GM18870 (cell line): ENCODE data around the gene RGS17.
"Not testable (repeated sequence)": the region's sequence is repeated elsewhere in the genome, so short reads cannot be mapped to it uniquely, and the experiment has no call there.

Source experiments
- ATAC-seq: cut with Tn5 transposase; IDR thresholded peaks from one replicate; pipeline ENCODE4 v1.9.1; 2021; ENCODE audit warnings: moderate library complexity; ENCODE audit not compliant: unreplicated experiment

RGS17 gene

GRCh38 chr6:153043719-153044118 lies 87.4 kb downstream of the RGS17 start:
- ATAC-seq = no peak

GRCh38 chr6:153038378-153039057 lies 92.6 kb downstream of the RGS17 start:
- no peak for ATAC-seq

GRCh38 chr6:153034139-153034538 lies 96.9 kb downstream of the RGS17 start:
- ATAC-seq = no peak

- ATAC-seq = peak; percentile 49
Observed at GRCh38 chr6:153032255-153032882, 98.7 kb downstream of the RGS17 start.

GRCh38 chr6:153031335-153031955 lies 99.6 kb downstream of the RGS17 start:
- no peak for ATAC-seq

- ATAC-seq = no peak
Observed at GRCh38 chr6:153028963-153029362, 102.1 kb downstream of the RGS17 start.

GRCh38 chr6:153028286-153028685 lies 102.8 kb downstream of the RGS17 start:
- no peak for ATAC-seq

- ATAC-seq = no peak
Observed at GRCh38 chr6:153027480-153027879, 103.6 kb downstream of the RGS17 start.

- no peak for ATAC-seq
Observed at GRCh38 chr6:153024709-153025017, 106.4 kb downstream of the RGS17 start.

GRCh38 chr6:153023977-153024708 lies 106.9 kb downstream of the RGS17 start:
- peak; percentile 98 for ATAC-seq

- ATAC-seq = no peak
Observed at GRCh38 chr6:153018355-153018754, 112.7 kb downstream of the RGS17 start.

GRCh38 chr6:153016846-153017245 lies 114.2 kb downstream of the RGS17 start:
- no peak for ATAC-seq

- ATAC-seq = no peak
Observed at GRCh38 chr6:153015094-153015640, 115.9 kb downstream of the RGS17 start.

GRCh38 chr6:153013438-153013837 lies 117.6 kb downstream of the RGS17 start:
- ATAC-seq = no peak

GRCh38 chr6:153012856-153013255 lies 118.2 kb downstream of the RGS17 start:
- ATAC-seq = no peak

- no peak for ATAC-seq
Observed at GRCh38 chr6:153003366-153003690, 127.8 kb downstream of the RGS17 start.

- ATAC-seq = peak; percentile 92
Observed at GRCh38 chr6:153002613-153003365, 128.3 kb downstream of the RGS17 start, which contains the start of gene MTRF1L. TSS of gene MTRF1L (minus strand) at chr6:153002709. CDS start at chr6:153002685, 24 bp downstream.

GRCh38 chr6:153001767-153002612 lies 129.1 kb downstream of the RGS17 start:
- ATAC-seq = peak; percentile 11

- ATAC-seq = not testable (repeated sequence)
Observed at GRCh38 chr6:153000790-153001189, 130.3 kb downstream of the RGS17 start.

- ATAC-seq = no peak
Observed at GRCh38 chr6:153000243-153000642, 130.8 kb downstream of the RGS17 start.
